HuH-7.5 (cell line): Measurements from ENCODE around the gene RALY.

Source experiments
- DNase-seq: peaks from one replicate; pipeline ENCODE4 v3.0.0; 2011; ENCODE audit warnings: low spot score

Gene RALY

DNA sequence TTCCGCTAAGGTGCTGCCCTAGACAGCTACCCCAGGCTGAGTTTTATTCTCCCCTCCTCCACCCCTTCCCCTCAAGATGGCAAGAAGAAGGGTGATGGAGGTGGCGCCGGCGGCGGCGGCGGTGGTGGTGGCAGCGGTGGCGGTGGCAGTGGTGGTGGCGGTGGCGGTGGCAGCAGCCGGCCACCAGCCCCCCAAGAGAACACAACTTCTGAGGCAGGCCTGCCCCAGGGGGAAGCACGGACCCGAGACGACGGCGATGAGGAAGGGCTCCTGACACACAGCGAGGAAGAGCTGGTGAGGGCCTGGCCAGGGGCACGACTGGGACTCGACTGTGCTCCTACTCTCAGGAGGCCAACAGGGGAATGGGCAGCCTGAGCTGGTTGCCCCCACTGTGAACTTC is 83.2 kb downstream of the RALY start:
- DNase-seq, result no peak

DNA sequence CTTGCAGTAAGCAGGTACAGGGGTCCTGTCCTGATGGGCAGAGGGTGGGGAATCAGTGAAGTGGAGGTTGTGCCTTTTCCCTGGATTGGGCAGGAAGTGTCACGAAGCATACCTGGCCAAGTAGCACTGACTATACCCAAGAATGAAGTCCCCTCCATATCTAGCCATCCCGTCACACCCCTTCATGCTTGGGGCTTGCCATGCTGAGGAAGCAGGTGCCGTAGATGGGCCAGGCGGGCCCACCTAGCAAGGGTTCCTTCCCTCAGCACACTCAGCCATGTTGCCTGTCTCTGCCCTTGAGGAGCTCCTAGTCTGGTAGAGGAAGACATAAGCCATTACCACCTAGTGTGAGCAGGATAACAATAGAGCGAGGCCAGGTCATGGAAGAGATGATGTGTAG is 84.8 kb downstream of the RALY start:
- DNase-seq, result no peak

DNA sequence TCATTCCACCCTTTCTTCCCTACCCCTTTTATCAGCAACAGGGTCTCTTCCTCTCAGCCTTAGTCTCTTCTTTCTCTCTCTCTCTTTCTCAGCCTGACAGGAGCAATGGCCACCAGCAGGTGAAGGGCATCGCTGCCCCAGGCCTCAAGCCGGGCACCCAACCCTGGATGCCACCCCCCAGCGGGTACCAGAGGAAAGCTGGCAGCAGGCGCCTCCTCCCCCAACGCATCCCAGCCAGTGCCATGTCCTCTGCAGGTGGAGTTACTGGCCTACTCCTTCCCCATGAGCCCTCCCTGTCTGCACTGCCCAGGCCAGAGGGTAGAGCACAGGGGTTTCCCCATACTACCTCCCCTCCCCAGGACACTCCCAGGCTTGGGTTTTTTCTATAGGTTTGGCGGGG is 86.1 kb downstream of the RALY start:
- DNase-seq, result no peak

DNA sequence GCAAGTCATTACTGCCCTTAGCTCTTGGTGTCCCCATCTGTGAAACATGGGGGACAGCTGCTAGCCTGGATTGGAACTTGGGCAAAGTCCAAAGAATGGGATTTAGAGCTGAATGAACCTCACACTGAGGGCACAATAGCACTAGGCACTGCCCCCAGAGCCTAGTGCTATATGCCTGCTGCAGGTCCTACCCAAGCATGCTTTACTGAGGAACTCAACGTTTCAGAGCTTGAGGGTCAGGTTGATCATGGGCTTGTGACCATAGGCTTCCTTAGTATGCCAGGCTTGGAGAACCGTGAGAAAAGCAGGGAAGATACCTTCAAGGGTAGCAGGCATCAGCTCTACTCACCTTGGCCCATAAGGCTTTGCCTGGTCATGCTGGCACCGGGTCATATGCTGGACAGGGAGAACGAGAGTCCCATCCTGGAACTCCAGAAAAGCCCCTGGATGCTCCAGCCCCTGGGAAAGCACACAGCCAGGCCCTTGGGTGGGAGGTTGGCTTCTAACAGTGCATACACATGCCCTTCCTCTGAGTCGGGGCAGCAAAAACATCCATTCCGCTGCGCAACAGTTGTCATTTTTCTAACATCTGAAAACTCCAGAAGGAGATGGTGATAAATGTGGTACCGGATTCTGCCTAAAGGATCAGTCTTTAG is 88.6 kb downstream of the RALY start:
- DNase-seq, result no peak

- DNase-seq, result no peak
These were observed 89.4 kb downstream of the RALY start for GRCh38 chr20:34083137-34083536.

GRCh38 chr20:34083781-34084180 is 90.1 kb downstream of the RALY start:
- no peak for DNase-seq

DNA sequence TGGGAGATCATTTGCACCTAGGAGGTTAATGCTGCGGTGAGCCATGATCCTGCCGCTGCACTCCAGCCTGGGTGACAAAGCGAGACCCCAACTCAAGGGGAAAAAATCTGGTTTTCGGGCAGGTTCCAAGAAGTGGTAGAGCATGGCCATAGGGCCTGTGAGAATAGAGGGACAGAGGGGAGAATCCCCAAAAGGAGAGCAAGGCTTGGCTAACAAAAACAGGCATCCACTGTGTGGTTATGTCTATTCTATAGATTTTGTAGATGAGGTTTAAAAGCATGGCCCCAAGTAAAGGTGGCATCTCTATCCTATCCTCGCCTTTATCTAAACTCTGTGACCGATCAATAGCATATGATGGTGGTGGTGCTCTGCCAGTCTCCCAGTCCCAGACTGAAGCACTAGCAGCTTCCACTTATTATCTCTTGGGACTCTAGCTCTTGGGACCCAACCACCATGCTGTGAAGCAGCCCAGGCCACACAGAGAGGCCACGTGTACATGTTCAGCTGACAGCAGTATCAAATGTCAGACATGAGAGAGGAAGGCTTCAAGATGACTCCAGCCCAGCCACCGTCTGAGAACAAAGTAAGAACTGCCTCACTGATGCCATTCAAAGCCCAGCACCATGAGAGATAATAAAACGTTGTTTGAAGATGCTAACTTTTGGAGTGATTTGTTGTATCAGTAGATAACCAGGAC is 90.7 kb downstream of the RALY start:
- no peak for DNase-seq

DNA sequence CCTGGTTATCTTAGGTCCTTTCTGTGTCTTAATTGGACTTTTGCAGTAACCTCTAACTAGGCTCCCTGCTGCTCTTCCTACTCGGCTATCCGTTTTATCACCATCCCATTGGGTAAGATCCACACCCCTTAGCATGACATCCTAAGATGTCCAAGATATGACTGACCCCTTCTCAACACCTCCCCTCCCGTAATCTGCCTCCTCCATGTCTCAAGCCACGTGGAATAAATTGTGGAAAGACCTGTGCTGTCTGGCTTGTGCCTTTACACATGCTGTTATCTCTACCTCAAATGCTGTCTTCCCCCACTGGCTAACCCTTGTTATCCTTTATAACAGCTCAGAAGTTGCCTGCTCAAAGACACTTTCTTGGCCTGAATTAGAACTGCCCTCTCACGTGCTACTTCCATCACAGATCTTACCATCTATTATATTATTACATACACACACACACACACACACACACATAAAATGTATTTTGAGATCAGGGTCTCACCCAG is 91.9 kb downstream of the RALY start:
- DNase-seq, result no peak

DNA sequence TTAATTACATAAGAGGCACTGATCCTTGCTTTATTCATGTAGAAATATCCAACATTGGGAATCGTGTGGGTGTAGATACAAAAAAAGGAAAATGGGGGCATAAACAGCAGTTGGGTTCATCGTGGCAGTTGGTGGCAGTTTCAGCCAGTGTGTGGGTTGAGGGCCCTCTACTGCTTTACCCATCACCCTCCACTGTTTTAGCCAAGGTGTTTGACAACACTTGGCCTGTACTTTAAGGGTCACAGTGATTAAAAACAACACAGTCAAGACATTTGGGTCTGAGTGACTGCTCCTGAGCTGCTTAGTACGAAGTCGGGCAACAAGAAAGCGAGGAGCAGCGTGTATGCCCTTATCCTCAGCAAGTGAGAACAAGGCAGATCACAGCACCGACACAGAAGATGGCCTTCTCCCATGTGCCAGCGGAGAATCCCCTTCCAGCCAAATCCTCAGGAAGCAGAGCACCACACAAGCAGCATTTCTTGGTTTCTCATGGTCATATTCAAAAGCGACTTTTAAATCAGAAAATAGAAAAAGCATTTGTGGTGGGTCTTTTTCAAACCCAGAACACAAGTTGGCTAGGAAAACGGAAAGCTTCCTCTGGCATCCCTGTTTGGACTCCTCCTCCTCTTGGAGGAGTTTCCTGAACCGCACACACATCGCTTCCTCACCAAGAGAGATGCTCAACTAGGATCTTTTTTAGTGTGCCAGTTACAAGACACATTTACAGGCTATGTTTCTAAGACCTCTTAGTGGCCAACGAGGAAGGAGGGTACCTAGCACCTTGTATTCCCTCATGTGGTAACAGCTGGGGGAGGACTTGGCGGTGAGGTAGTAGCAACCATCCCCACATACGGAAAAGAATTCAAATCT is 94.8 kb downstream of the RALY start:
- no peak for DNase-seq

- no peak for DNase-seq
These were observed 95.4 kb downstream of the RALY start for GRCh38 chr20:34089175-34089479.

GRCh38 chr20:34089655-34090345 is 96.1 kb downstream of the RALY start:
- DNase-seq, result no peak

DNA sequence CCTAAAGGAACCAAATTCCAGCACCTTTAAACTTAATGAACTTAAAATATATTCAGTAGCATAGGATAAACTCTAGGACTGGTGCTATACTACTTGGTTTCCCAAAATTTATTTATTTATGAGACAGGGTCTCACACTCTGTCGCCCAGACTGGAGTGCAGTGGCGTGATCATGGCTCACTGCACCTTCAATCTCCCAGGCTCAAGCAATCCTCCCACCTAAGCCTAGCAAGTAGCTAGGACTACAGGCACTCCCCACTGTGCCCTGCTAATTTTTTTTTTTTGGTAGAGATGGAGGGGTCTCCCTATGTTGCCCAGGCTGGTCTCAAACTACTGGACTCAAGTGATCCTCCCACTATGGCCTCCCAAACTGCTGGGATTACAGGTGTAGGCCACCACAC is 96.9 kb downstream of the RALY start:
- no peak for DNase-seq

DNA sequence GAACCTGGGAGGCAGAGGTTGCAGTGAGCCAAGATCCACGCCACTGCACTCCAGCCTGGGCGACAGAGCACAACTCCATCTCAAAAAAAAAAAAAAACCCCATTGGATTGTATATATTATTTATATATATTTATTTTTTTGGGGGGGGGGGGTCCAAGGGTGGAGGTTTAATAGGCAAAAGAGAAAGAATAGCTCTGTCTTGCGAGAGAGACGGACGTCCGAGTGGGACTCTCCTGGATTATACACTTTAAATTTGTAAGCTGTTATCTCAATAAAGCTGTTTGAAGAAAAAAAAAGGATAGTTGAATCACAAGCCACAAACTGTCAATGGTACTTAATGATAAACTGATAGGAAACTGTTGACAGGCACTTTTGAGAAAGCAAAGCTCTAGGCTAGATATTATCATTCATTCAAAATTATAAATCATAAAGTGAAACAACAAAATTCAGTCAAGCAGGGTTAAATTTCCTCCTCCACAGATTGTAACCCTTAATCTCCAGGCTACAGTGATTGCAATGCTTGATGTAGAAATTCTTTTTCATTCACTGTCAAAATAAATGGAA is 98.0 kb downstream of the RALY start:
- no peak for DNase-seq

DNA sequence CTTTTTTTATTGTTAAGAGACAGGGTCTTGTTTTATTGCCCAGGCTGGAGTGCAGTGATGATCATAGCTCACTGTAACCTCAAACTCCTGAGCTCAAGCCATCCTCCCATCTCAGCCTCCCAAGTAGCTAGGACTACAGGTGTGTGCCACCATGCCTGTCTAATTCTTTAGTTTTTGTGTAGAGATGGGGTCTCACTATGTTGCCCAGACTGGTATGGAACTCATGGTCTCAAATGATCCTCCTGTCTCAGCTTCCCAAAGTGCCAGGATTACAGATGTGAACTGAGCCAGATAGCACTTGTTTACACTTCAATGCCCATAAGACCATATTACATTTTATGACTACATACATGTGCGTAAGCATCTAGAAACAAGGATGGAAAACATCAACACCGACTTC is 100.2 kb downstream of the RALY start:
- DNase-seq, result no peak

DNA sequence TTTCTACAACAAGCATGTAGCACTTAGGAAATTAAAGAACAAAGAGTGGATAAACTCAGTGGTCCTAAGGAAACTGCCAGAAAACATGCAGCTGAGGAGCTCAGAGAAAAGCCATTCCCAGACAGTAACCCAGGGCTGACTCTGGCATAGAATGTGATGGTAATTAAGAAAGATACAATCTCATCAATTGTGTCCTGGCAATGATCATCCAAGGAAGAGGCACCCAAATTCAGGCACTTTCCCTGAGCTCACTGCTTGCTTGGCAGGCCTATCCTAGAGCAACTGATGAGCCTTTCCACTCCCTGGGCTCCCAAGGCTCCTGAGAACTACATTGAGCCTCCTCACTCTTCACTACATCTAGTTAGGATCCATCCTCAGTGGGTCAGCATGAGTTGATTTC is 102.1 kb downstream of the RALY start:
- no peak for DNase-seq

DNA sequence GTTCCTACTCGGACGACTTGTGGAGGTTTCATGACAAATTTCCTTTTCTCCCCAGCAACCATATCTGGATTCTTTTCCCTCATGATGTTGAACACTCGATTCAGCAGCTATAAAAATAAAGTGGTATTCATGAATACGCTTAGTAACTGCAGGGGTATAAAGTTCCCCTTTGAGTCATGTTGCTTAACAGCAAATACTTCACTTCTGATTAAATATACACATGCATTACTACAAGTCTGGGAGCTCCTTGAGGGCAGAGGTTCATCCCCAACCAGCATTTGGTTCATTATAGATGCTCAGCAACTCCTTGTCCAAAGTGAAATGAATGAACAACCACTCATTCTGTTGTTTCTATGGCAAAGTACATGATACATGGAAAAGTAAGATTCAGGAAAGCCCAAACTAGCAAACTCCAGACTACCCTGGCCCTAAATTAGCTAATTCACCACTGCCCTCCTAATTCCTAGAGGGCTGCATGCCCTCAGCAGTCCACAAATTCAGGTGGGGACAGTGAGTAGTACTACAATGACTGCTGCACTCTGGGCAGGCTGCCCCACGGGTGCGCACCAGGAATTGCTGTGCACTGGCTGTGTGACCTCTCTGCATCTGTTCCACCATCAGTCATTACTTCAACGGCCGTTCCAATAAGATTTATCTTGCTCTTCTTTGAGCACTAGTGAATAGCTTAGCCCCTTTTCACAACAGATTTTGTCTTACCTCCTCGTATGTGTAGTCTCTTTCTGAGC is 103.2 kb downstream of the RALY start:
- DNase-seq, result no peak

GRCh38 chr20:34098570-34098969 is 104.9 kb downstream of the RALY start:
- DNase-seq, result no peak

GRCh38 chr20:34099675-34100074 is 106.0 kb downstream of the RALY start:
- DNase-seq, result no peak

- no peak for DNase-seq
These were observed 106.9 kb downstream of the RALY start for GRCh38 chr20:34100576-34100975.

- DNase-seq, result no peak
These were observed 108.6 kb downstream of the RALY start for GRCh38 chr20:34102342-34102741.

DNA sequence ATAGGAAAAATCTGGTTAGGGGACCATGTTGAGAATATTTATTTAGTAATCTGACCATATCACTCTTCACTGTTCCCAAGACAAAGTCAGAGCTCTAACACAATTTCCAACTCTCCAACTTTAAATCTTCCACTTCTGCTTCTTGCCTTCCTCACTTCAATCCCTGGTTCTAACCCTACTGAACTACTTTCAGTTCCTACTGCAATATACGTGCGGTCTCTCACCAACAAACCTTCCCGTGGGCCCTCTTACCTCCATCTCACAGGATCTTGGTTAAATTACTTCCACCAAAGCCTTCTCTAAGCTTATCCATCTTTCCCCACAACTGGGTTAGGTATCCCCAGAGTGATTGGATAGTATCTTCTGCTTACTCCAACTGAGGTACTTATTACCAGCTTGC is 110.3 kb downstream of the RALY start:
- no peak for DNase-seq
